HL-60 (cell line): ENCODE measurements around the gene LRRN4CL.

Source experiments
- CTCF ChIP-seq: IDR thresholded peaks from one replicate; pipeline ENCODE4 v1.5.1; 2011; ENCODE audit warnings: low read length, control low read depth, inconsistent platforms; ENCODE audit not compliant: insufficient read depth
- POLR2AphosphoS5 ChIP-seq: IDR thresholded peaks from 2 replicates; pipeline ENCODE4 v1.6.1; 2012; ENCODE audit warnings: low read depth
- SPI1 ChIP-seq: IDR thresholded peaks from 2 replicates; pipeline ENCODE4 v1.6.1; 2012; ENCODE audit warnings: low read depth, mild to moderate bottlenecking, borderline replicate concordance

- no peak for TF ChIP-seq CTCF
- TF ChIP-seq POLR2AphosphoS5 = no peak
- no peak for TF ChIP-seq SPI1
Measured at GRCh38 chr11:62726156-62726914, 37.0 kb upstream of the LRRN4CL start.
